WTC11 (cell line): Measurements from ENCODE around the gene HYI. TPM values are rescaled to one million over a fixed set of nuclear protein-coding genes. Genes with fewer than 3 reads are reported as not detected.

ENCODE experiments used
- ATAC-seq: fragments of 200-7000 bp; cut with Tn5 transposase; 2 replicates; pipeline ENCODE4 v1.10.0; 2021; ENCODE audit warnings: mild to moderate bottlenecking, moderate library complexity
- CTCF ChIA-PET: fragments of 300-600 bp; sonication (Branson Sonifier 250); formaldehyde crosslinking; loops from one replicate; lab custom pipeline; 2021; ENCODE audit warnings: antibody characterized with exemption; lab: Charles Lee
- POLR2A ChIA-PET: fragments of 350-600 bp; sonication (Branson Sonifier 250); formaldehyde crosslinking; loops from one replicate; lab custom pipeline; 2021; ENCODE audit warnings: antibody characterized with exemption; lab: Charles Lee
- DNase-seq: peaks from one replicate; pipeline ENCODE4 v3.0.0; 2021; ENCODE audit warnings: low spot score
- H3K27ac Mint-ChIP-seq: 2 replicates; pipeline ENCODE4 v1.8.0; 2021; ENCODE audit warnings: mixed read lengths
- H3K27me3 Mint-ChIP-seq: 2 replicates; pipeline ENCODE4 v1.8.0; 2021; ENCODE audit warnings: low read depth, mild to moderate bottlenecking, moderate library complexity, mixed read lengths
- H3K36me3 Mint-ChIP-seq: 2 replicates; pipeline ENCODE4 v1.8.0; 2021; ENCODE audit warnings: mixed read lengths
- H3K4me1 Mint-ChIP-seq: 2 replicates; pipeline ENCODE4 v1.8.0; 2022; ENCODE audit warnings: mixed read lengths
- H3K4me3 Mint-ChIP-seq: 2 replicates; pipeline ENCODE4 v1.8.0; 2021; ENCODE audit warnings: mild to moderate bottlenecking, moderate library complexity, mixed read lengths
- H3K9me3 Mint-ChIP-seq: 2 replicates; pipeline ENCODE4 v1.8.0; 2021; ENCODE audit warnings: mixed read lengths
- AR ChIP-seq: fragments of 250-450 bp; sonication (Bioruptor Pico); IDR thresholded peaks from 2 replicates; pipeline ENCODE4 v1.9.0; 2021; ENCODE audit warnings: mild to moderate bottlenecking
- CTCF ChIP-seq: fragments of 200-600 bp; IDR thresholded peaks from 2 replicates; pipeline ENCODE4 v1.8.0; 2022; ENCODE audit warnings: antibody characterized with exemption
- FOXP1 ChIP-seq: sonication (generic); formaldehyde crosslinking; IDR thresholded peaks from 2 replicates; pipeline ENCODE4 v1.8.0; 2022; ENCODE audit warnings: missing genetic modification reagents, mild to moderate bottlenecking, moderate library complexity, borderline replicate concordance
- GTF2I ChIP-seq: fragments of 250-450 bp; sonication (Bioruptor Pico); conservative IDR thresholded peaks from 2 replicates; pipeline ENCODE4 v1.4.0; 2021; ENCODE audit warnings: mild to moderate bottlenecking
- HMGXB4 ChIP-seq: sonication (generic); formaldehyde crosslinking; IDR thresholded peaks from 2 replicates; pipeline ENCODE4 v1.8.1; 2023; ENCODE audit warnings: mild to moderate bottlenecking, moderate library complexity, missing genetic modification reagents
- IRF1 ChIP-seq: sonication (generic); formaldehyde crosslinking; IDR thresholded peaks from 2 replicates; pipeline ENCODE4 v1.8.0; 2023; ENCODE audit warnings: missing genetic modification reagents
- MAX ChIP-seq: sonication (generic); formaldehyde crosslinking; IDR thresholded peaks from 2 replicates; pipeline ENCODE4 v1.8.0; 2022; ENCODE audit warnings: mild to moderate bottlenecking, missing genetic modification reagents
- NFE2L1 ChIP-seq: sonication (generic); formaldehyde crosslinking; IDR thresholded peaks from 2 replicates; pipeline ENCODE4 v1.8.1; 2023; ENCODE audit warnings: missing genetic modification reagents
- NR1H2 ChIP-seq: sonication (generic); formaldehyde crosslinking; IDR thresholded peaks from 2 replicates; pipeline ENCODE4 v1.9.0; 2021; ENCODE audit warnings: mild to moderate bottlenecking, moderate library complexity, missing genetic modification reagents
- STAT6 ChIP-seq: sonication (generic); formaldehyde crosslinking; conservative IDR thresholded peaks from 2 replicates; pipeline ENCODE4 v1.8.1; 2023; ENCODE audit warnings: mild to moderate bottlenecking, low read depth, missing genetic modification reagents, moderate library complexity
- ZMAT4 ChIP-seq: fragments of 250-450 bp; sonication (Bioruptor Pico); IDR thresholded peaks from 2 replicates; pipeline ENCODE4 v1.9.0; 2021; ENCODE audit warnings: mild to moderate bottlenecking
- ZNF138 ChIP-seq: sonication (generic); formaldehyde crosslinking; conservative IDR thresholded peaks from 2 replicates; pipeline ENCODE4 v1.8.1; 2022; ENCODE audit warnings: mild to moderate bottlenecking, moderate library complexity, missing genetic modification reagents
- ZNF396 ChIP-seq: fragments of 250-450 bp; sonication (Bioruptor Pico); IDR thresholded peaks from 2 replicates; pipeline ENCODE4 v1.8.0; 2021; ENCODE audit warnings: mild to moderate bottlenecking, moderate library complexity, borderline replicate concordance
- total RNA-seq: library from RNA; stranded (reverse); gene quantifications from 3 replicates; pipeline ENCODE4 v1.2.3, GENCODE V29; 2021

HYI gene
- total RNA-seq, 1 experiment from 2014 or later: 23.2 TPM

GRCh38 chr1:43434256-43434655, 19.5 kb downstream of the HYI start:
- CTCF ChIA-PET: interaction anchor here (0.6 kb wide), 1 partner anchor 327 kb away, joined by 3 read pairs; no protein-coding TSS in a partner anchor
- TF ChIP-seq NR1H2 (no peak), ZNF138 (CRISPR knock-in tag) (no peak), NFE2L1 (CRISPR knock-in tag) (no peak), MAX (CRISPR knock-in tag) (no peak), AR (CRISPR knock-in tag) (no peak), GTF2I (CRISPR knock-in tag) (no peak), ZNF396 (CRISPR knock-in tag) (no peak), CTCF (no peak), FOXP1 (no peak), IRF1 (no peak), STAT6 (CRISPR knock-in tag) (no peak)
- DNase-seq: no peak
- H3K36me3 Mint-ChIP-seq: peaks cover 38% of the 10 kb centered on the region
- no peaks in the 10 kb centered on the region for H3K27me3 Mint-ChIP-seq
- no peaks in the 10 kb centered on the region for H3K9me3 Mint-ChIP-seq
- no peak for ATAC-seq
- H3K4me1 Mint-ChIP-seq: peaks cover 3% of the 10 kb centered on the region
- POLR2A ChIA-PET: no interaction called here
- H3K27ac Mint-ChIP-seq: no peak overlapping the region
- H3K4me3 Mint-ChIP-seq: no peak overlapping the region

GRCh38 chr1:43432907-43433306, 20.8 kb downstream of the HYI start:
- Mint-ChIP-seq H3K27me3 (no peaks in the 10 kb centered on the region), H3K36me3 (peaks cover 41% of the 10 kb centered on the region), H3K9me3 (no peaks in the 10 kb centered on the region), H3K4me1 (peaks cover 3% of the 10 kb centered on the region), H3K27ac (no peak overlapping the region), H3K4me3 (no peak overlapping the region)
- ChIA-PET CTCF (interaction anchor here (0.9 kb wide), 1 partner anchor 18 kb away, joined by 3 read pairs; no protein-coding TSS in a partner anchor), POLR2A (no interaction called here)
- no peak for DNase-seq
- ATAC-seq: no peak
- TF ChIP-seq HMGXB4 (CRISPR knock-in tag) (no peak), ZMAT4 (CRISPR knock-in tag) (no peak)
